Measurements from ENCODE around the gene FMNL2.

Gene FMNL2

GRCh38 chr2:152455738-152456137 is 120.8 kb downstream of the FMNL2 start:
- Histone ChIP-seq H3K79me2 (ENCODE audit: insufficient read depth, low read length) (no peaks in the 10 kb centered on the region), H3K27ac (ENCODE audit: low read depth, low read length, poor library complexity, severe bottlenecking) (no peak overlapping the region), H3F3A (ENCODE audit: insufficient read depth, low read length) (no peaks in the 10 kb centered on the region), H3K9me3 (ENCODE audit: low read length) (no peaks in the 10 kb centered on the region), H3K4me1 (ENCODE audit: insufficient read depth, low read length, severe bottlenecking) (no peaks in the 10 kb centered on the region), H3K9ac (ENCODE audit: low read length) (no peak overlapping the region), H3K4me3 (ENCODE audit: low read depth, low read length, poor library complexity, severe bottlenecking) (no peak overlapping the region), H2AFZ (ENCODE audit: low read length) (no peak overlapping the region), H4K20me1 (ENCODE audit: insufficient read depth, low read length) (no peaks in the 10 kb centered on the region), H3K36me3 (ENCODE audit: insufficient read depth, low read length) (no peaks in the 10 kb centered on the region), H3K27me3 (ENCODE audit: insufficient read depth, low read length) (no peaks in the 10 kb centered on the region), H3K9me2 (ENCODE audit: low read depth, low read length) (no peaks in the 10 kb centered on the region), H3K4me2 (ENCODE audit: low read length) (no peak overlapping the region)
- TF ChIP-seq EZH2 (IDR thresholded peaks at IDR 0.05; ENCODE audit: borderline replicate concordance, low read length) (no peak), CTCF (IDR thresholded peaks at IDR 0.05; ENCODE audit: low read length) (no peak)

- Histone ChIP-seq H2AFZ (ENCODE audit: low read length) (no peak overlapping the region), H3K4me3 (ENCODE audit: low read depth, low read length, poor library complexity, severe bottlenecking) (no peak overlapping the region), H3K4me1 (ENCODE audit: insufficient read depth, low read length, severe bottlenecking) (no peaks in the 10 kb centered on the region), H4K20me1 (ENCODE audit: insufficient read depth, low read length) (no peaks in the 10 kb centered on the region), H3K27ac (ENCODE audit: low read depth, low read length, poor library complexity, severe bottlenecking) (no peak overlapping the region), H3K9ac (ENCODE audit: low read length) (no peak overlapping the region), H3K36me3 (ENCODE audit: insufficient read depth, low read length) (no peaks in the 10 kb centered on the region), H3K9me3 (ENCODE audit: low read length) (no peaks in the 10 kb centered on the region), H3K79me2 (ENCODE audit: insufficient read depth, low read length) (no peaks in the 10 kb centered on the region), H3K27me3 (ENCODE audit: insufficient read depth, low read length) (no peaks in the 10 kb centered on the region), H3K9me2 (ENCODE audit: low read depth, low read length) (no peaks in the 10 kb centered on the region), H3F3A (ENCODE audit: insufficient read depth, low read length) (no peaks in the 10 kb centered on the region), H3K4me2 (ENCODE audit: low read length) (no peak overlapping the region)
- no peak for TF ChIP-seq CTCF (IDR thresholded peaks at IDR 0.05; ENCODE audit: low read length)
- no peak for TF ChIP-seq EZH2 (IDR thresholded peaks at IDR 0.05; ENCODE audit: borderline replicate concordance, low read length)
Measured at GRCh38 chr2:152456262-152456661, 121.3 kb downstream of the FMNL2 start.

GRCh38 chr2:152458441-152458940 is 123.5 kb downstream of the FMNL2 start:
- Histone ChIP-seq H3K9me2 (ENCODE audit: low read depth, low read length) (no peaks in the 10 kb centered on the region), H3K9ac (ENCODE audit: low read length) (no peak overlapping the region), H3K4me1 (ENCODE audit: insufficient read depth, low read length, severe bottlenecking) (no peaks in the 10 kb centered on the region), H3K4me3 (ENCODE audit: low read depth, low read length, poor library complexity, severe bottlenecking) (no peak overlapping the region), H3K27ac (ENCODE audit: low read depth, low read length, poor library complexity, severe bottlenecking) (no peak overlapping the region), H4K20me1 (ENCODE audit: insufficient read depth, low read length) (no peaks in the 10 kb centered on the region), H2AFZ (ENCODE audit: low read length) (no peak overlapping the region), H3K9me3 (ENCODE audit: low read length) (no peaks in the 10 kb centered on the region), H3K4me2 (ENCODE audit: low read length) (no peak overlapping the region), H3F3A (ENCODE audit: insufficient read depth, low read length) (no peaks in the 10 kb centered on the region), H3K79me2 (ENCODE audit: insufficient read depth, low read length) (no peaks in the 10 kb centered on the region), H3K27me3 (ENCODE audit: insufficient read depth, low read length) (no peaks in the 10 kb centered on the region), H3K36me3 (ENCODE audit: insufficient read depth, low read length) (no peaks in the 10 kb centered on the region)
- TF ChIP-seq CTCF (IDR thresholded peaks at IDR 0.05; ENCODE audit: low read length) (no peak), EZH2 (IDR thresholded peaks at IDR 0.05; ENCODE audit: borderline replicate concordance, low read length) (no peak)
